Tracheal epithelial cell (primary cell): ENCODE measurements around the gene NMS. TPM values are rescaled to one million over a fixed set of nuclear protein-coding genes. Genes with fewer than 3 reads are reported as not detected.

Source experiments
- total RNA-seq: library from RNA; depleted of rRNA; stranded (reverse); fragments of >200 nt; gene quantifications from 2 replicates; pipeline ENCODE4 v1.2.1, GENCODE V29; 2014

Gene NMS, protein sequence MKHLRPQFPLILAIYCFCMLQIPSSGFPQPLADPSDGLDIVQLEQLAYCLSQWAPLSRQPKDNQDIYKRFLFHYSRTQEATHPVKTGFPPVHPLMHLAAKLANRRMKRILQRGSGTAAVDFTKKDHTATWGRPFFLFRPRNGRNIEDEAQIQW
- not detected in 2 replicates for total RNA-seq

DNA sequence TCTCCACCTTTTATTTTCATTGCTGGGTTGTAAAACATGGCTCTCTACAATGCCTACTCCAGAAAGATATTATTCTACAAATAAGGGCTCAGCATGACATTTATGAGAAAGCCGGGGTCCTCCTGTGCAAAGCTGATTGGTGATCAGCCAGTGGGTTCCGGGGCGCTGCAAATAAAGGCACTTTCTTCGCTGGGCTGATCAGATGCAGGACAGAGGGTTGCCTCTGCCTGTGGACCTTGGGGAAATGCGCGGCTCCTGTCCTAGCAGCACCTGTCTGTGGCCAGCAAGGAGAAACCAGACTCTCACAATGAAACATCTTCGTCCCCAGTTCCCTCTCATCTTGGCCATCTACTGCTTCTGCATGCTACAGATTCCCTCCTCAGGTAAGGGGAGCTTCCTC lies at the start of gene NMS:
TSS of gene NMS (plus strand) at position 301 of the 400 bp plus-strand sequence. CDS start at position 308, 7 bp downstream.

Other genes with a start within 250 kb of the NMS start
- under 0.01 TPM in 1 of 2 replicates, not detected in the other for gene LONRF2, start 148.0 kb upstream of the NMS start, total RNA-seq
- gene CHST10, start 52.8 kb upstream of the NMS start, total RNA-seq: 0.43 and 1.2 TPM in 2 replicates
- 13.9 and 20.5 TPM in 2 replicates for gene PDCL3, start 92.5 kb downstream of the NMS start, total RNA-seq